Ascending aorta (tissue), 2 donors: ENCODE measurements around the gene GPC5. TPM values are rescaled to one million over a fixed set of nuclear protein-coding genes. Genes with fewer than 3 reads are reported as not detected.
"Not testable (repeated sequence)": the region's sequence is repeated elsewhere in the genome, so short reads cannot be mapped to it uniquely, and the experiment has no call there.

Experiments used
- DNase-seq, 2 donors: peaks; one replicate each; pipeline ENCODE4 v3.0.0-alpha.2; 2019; ENCODE audit warnings: low spot score in 2 of 2
- H3K27ac ChIP-seq, 2 donors: fragments of 200-600 bp; sonication (generic); one replicate each; pipeline ENCODE4 v1.5.1; 2016 to 2017; ENCODE audit warnings: mild to moderate bottlenecking in 1 of 2
- H3K27me3 ChIP-seq: fragments of 200-600 bp; sonication (generic); one replicate; pipeline ENCODE4 v1.5.1; 2017
- H3K36me3 ChIP-seq, 2 donors: fragments of 200-600 bp; sonication (generic); one replicate each; pipeline ENCODE4 v1.5.1; 2016
- H3K4me1 ChIP-seq, 2 donors: fragments of 200-600 bp; sonication (generic); one replicate each; pipeline ENCODE4 v1.5.1; 2016 to 2017; ENCODE audit warnings: mild to moderate bottlenecking in 1 of 2
- H3K4me3 ChIP-seq, 2 donors: fragments of 200-600 bp; sonication (generic); one replicate each; pipeline ENCODE4 v1.5.1; 2016 to 2017; ENCODE audit warnings: mild to moderate bottlenecking in 1 of 2
- H3K9me3 ChIP-seq, 2 donors: fragments of 200-600 bp; sonication (generic); one replicate each; pipeline ENCODE4 v1.5.1; 2016
- intact Hi-C: fragments of 100-400 bp; cut with DNase I; formaldehyde crosslinking; loops from one replicate; pipeline ENCODE4 v1.15.1; 2023
- total RNA-seq: library from RNA; depleted of rRNA; stranded (reverse); fragments of >200 nt; gene quantifications from one replicate; pipeline ENCODE4 v1.1.0, GENCODE V29; 2016
- TF ChIP-seq, protein P1 (sequence below), 3 experiments: fragments of 200-600 bp in 2 of 3; fragments of 450-650 bp in 1 of 3; sonication (generic) in 2 of 3; IDR thresholded peaks; one replicate each; pipeline ENCODE4 v1.5.1; 2016 to 2019; ENCODE audit warnings: antibody characterized with exemption in 3 of 3, mild to moderate bottlenecking in 1 of 3, moderate library complexity in 1 of 3

The GPC5 gene
- total RNA-seq, 1 donor from 2014 or later: not detected

DNA sequence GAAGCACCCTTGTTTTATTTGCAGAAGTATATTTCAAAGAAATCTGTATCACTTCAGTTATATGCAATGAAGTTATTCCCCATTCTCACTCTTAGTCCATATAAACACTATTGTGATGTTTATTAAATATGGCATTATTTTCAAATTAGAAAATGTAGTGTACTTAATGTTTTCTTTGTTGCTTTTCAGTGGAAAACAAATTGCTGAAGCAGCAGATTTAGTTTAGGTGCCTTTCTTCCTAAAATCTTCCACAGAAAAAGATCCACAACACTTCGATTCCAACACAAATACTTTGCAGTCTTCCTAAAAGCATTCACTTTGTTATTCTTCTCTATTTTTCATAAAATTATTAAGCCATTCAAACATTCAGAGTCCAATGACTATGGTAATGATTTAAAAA lies 1336.1 kb downstream of the GPC5 start:
- Histone ChIP-seq H3K4me3 (no peak overlapping the region), H3K36me3 (no peaks in the 10 kb centered on the region), H3K4me1 (no peaks in the 10 kb centered on the region), H3K27ac (no peak overlapping the region), H3K9me3 (peaks cover 0 to 5% of the 10 kb centered on the region in 2 donors), H3K27me3 (no peaks in the 10 kb centered on the region)
- intact Hi-C loops: no loop called here
- TF ChIP-seq, protein P1, sequence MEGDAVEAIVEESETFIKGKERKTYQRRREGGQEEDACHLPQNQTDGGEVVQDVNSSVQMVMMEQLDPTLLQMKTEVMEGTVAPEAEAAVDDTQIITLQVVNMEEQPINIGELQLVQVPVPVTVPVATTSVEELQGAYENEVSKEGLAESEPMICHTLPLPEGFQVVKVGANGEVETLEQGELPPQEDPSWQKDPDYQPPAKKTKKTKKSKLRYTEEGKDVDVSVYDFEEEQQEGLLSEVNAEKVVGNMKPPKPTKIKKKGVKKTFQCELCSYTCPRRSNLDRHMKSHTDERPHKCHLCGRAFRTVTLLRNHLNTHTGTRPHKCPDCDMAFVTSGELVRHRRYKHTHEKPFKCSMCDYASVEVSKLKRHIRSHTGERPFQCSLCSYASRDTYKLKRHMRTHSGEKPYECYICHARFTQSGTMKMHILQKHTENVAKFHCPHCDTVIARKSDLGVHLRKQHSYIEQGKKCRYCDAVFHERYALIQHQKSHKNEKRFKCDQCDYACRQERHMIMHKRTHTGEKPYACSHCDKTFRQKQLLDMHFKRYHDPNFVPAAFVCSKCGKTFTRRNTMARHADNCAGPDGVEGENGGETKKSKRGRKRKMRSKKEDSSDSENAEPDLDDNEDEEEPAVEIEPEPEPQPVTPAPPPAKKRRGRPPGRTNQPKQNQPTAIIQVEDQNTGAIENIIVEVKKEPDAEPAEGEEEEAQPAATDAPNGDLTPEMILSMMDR (IDR thresholded peaks at IDR 0.05): no peak
- DNase-seq: no peak

DNA sequence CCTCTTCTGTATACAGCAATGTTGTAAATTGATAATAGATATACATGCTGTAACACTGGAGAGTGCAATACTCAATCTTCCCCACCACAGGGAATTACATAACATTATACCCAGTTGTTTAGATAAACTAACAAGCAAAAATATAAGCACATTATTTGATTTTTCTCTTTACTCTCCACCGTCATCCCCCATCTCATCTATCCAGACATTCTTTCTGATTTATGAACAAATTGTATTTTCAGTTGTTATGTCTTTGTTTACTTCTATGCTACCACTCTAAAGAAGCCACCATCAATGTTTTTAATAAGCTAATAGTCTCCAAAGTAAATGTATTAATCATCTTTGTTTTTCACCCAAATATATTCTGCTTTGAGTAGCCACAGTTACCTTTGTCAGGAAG lies 1337.5 kb downstream of the GPC5 start:
- peaks cover 0 to 5% of the 10 kb centered on the region in 2 donors for H3K9me3 ChIP-seq
- H3K27me3 ChIP-seq: no peaks in the 10 kb centered on the region
- H3K4me3 ChIP-seq: no peak overlapping the region
- no peaks in the 10 kb centered on the region for H3K4me1 ChIP-seq
- intact Hi-C loops: no loop called here
- no peaks in the 10 kb centered on the region for H3K36me3 ChIP-seq
- DNase-seq: no peak
- TF ChIP-seq, protein P1 (IDR thresholded peaks at IDR 0.05): no peak
- H3K27ac ChIP-seq: no peak overlapping the region

DNA sequence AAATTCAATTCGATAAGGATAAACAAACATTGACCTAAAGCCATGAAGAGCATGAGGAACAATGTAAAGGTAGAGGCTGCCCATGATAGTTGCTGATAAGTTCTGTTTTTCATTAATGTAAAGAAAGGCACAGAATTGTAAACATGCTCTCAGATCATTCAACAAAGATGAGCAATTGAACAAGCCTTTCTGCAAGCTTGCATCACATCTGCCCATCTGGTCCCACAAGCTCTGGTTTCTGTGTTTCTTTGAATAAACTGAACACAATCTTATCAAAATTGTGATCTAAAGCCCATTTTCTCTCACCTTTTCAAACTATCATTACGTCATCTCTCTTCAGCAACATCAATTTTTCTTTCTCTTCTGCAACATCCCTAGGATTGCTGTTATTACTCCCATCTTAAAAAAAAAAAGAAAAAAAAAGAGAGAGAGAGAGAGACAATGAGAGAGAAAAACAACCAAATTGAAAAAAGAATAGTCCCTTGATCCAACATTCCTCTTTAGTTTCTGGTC lies 1340.9 kb downstream of the GPC5 start:
- DNase-seq: no peak
- no peak overlapping the region for H3K27ac ChIP-seq
- no peaks in the 10 kb centered on the region for H3K4me1 ChIP-seq
- peaks cover 0 to 5% of the 10 kb centered on the region in 2 donors for H3K9me3 ChIP-seq
- no peaks in the 10 kb centered on the region for H3K36me3 ChIP-seq
- H3K4me3 ChIP-seq: no peak overlapping the region
- no peaks in the 10 kb centered on the region for H3K27me3 ChIP-seq
- intact Hi-C loops: no loop called here
- TF ChIP-seq, protein P1 (IDR thresholded peaks at IDR 0.05): no peak

DNA sequence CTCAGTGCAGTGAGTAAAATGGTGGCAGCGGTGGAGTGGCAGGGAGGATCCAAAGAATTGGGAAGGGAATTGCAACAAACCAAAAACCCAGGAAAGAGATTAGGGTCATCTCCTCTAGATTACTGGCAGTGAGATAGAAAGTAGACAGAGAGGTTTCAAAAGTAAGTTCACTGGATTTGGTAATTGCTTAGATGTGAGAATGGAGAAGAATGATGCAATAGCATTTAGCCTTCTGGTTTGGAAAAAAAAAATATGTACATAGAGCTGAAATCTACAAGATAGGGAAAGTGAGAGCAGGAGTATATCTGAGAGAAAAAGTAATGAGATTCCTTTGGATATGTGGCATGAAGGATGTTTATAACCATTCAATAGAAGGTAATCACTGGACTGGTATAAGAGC lies 1345.6 kb downstream of the GPC5 start:
- intact Hi-C loops: no loop called here
- H3K4me1 ChIP-seq: no peaks in the 10 kb centered on the region
- H3K4me3 ChIP-seq: no peak overlapping the region
- H3K9me3 ChIP-seq: no peaks in the 10 kb centered on the region
- H3K27me3 ChIP-seq: no peaks in the 10 kb centered on the region
- H3K36me3 ChIP-seq: no peaks in the 10 kb centered on the region
- H3K27ac ChIP-seq: no peak overlapping the region
- no peak for DNase-seq
- TF ChIP-seq, protein P1 (IDR thresholded peaks at IDR 0.05): no peak

DNA sequence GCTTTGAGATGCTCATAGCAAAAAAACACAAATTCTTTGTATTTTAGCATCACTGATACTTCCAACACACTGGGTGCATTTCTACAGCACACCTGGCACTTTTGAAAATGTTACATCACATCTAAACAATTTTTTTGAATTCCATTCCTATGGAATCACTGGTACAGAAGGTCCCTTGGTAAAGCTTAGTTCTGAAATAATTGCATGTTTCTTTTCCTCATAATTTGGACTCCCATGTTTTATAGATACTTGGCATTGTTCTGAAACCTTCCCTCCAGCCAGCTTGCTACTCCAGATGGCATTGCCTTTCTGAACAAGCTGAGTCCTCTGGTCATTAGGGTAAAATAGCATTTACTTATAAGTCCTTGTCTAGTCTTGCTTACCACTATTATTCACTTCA lies 1346.8 kb downstream of the GPC5 start:
- Histone ChIP-seq H3K9me3 (no peaks in the 10 kb centered on the region), H3K27ac (no peak overlapping the region), H3K4me3 (no peak overlapping the region), H3K27me3 (no peaks in the 10 kb centered on the region), H3K36me3 (no peaks in the 10 kb centered on the region), H3K4me1 (no peaks in the 10 kb centered on the region)
- intact Hi-C loops: no loop called here
- TF ChIP-seq, protein P1 (IDR thresholded peaks at IDR 0.05): no peak
- no peak for DNase-seq

DNA sequence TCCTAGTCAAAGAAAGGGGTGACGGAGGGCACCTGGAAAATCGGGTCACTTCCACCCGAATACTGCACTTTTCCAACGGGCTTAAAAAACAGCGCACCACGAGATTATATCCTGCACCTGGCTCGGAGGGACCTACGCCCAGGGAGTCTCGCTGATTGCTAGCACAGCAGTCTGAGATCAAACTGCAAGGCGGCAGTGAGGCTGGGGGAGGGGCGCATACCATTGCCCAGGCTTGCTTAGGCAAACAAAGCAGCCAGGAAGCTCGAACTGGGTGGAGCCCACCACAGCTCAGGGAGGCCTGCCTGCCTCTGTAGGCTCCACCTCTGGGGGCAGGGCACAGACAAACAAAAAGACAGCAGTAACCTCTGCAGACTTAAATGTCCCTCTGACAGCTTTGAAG lies 1354.3 kb downstream of the GPC5 start:
- H3K36me3 ChIP-seq, DNase-seq, H3K27ac ChIP-seq, H3K4me1 ChIP-seq, H3K4me3 ChIP-seq, intact Hi-C loops, H3K9me3 ChIP-seq, H3K27me3 ChIP-seq: not testable (repeated sequence)
